Stromal cell of bone marrow (primary cell): ENCODE data around the gene CDK17.
"Not testable (repeated sequence)": the region's sequence is repeated elsewhere in the genome, so short reads cannot be mapped to it uniquely, and the experiment has no call there.

Source experiments
- DNase-seq: peaks from one replicate; pipeline ENCODE4 v3.0.0-alpha.2; 2012; ENCODE audit warnings: low read depth

The CDK17 gene

DNA sequence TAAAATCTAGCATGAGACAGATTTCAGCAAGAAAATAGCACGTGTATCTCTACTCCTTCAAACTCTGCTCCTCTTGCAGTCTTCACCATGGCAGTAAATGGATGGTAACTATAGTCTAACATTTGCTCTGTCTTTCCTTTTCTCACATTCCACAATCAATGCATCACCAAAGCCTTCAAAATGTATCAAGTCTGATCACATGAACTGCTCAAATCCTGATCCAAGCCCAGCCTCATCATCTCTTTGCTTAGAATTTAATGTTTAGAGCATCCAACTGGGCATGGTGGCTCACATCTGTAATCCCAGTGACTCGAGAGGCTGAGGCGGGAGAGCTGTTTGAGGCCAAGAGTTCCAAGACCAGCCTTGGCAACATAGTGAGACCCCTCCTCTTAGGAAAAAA, 45.9 kb downstream of the CDK17 start:
- no peak for DNase-seq

DNA sequence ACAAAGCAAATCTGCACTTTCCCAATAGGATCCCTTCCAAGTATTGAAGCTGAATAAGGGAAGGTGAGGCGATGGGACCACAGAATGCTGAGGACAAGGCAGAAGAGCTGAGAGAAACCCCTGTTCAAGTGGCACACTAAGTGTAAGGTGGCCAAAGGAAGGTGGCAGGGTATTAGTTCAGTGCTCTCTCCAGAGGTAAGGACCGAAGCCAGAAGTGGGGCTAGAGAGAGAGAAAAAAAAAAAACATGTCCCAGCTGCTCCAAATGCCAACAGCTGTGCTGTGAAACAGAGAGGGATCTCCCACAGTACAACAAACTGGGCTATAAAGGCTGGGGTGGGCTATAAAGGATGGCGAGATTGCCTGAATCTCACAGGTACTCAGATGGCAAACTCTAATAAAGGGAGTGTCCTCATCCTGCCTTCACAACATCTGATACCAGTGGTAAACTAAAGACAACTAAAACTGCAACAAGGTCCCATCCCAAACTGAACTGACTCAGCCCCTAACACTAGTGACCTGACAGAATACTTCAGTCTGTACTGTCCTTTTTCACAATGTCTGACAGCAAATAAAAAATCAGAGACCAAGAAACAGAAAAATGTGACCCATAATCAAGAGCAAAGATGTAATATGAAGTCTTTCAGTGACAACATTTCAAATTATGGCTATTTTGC, 47.9 kb downstream of the CDK17 start:
- no peak for DNase-seq

DNA sequence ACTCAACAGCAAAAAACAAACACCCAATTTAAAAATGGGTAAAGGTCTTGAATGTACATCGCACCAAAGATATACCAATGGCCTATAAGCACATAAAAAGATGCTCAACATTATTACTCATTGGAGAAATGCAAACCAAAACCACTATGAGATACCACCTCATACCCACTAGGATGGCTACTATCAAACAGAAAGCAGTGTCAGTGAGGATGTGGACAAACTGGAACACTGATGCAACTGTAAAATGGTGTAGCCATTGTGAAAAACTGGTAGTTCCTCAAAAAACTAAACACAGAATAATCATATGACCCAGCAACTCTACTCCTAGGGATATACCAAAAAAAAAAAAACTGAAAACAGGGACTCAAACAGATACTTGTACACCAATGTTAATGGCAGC, 49.3 kb downstream of the CDK17 start:
- DNase-seq = no peak

DNA sequence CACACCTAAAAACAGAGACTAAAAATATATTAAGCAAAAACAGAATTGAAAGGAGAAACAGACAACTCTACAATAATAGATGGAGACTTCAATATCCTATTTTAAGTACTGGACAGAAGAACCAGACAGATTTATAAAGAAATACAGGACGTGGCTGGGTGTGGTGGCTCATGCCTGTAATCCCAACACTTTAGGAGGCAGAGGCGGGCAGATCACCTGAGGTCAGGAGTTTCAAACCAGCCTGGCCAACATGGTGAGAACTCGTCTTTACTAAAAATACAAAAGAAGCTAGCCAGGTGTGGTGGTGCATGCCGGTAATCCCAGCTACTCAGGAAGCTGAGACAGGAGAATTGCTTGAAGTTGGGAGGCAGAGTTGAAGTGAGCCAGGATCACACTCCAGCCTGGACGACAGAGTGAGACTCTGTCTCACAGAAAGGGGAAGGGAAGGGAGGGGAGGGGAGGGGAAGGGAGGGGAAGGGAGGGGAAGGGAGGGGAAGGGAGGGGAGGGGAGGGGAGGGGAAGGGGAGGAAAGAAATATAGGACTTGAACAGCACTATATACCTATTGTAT, 53.0 kb downstream of the CDK17 start:
- DNase-seq = no peak

DNA sequence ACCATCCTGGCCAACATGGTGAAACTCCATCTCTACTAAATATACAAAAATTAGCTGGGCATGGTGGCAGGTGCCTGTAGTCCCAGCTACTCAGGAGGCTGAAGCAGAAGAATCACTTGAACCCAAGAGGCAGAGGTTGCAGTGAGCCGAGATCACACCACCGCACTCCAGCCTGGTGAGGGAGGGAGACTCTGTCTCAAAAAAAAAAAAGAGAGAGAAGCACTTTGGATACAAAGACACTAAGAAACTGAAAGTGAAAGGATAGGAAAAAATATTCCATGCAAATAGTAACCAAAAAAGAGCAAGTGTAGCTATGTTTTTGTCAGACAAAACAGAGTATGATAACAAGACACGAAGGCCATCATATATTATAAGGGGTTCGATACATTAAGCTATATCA, 53.5 kb downstream of the CDK17 start:
- not testable (repeated sequence) for DNase-seq

DNA sequence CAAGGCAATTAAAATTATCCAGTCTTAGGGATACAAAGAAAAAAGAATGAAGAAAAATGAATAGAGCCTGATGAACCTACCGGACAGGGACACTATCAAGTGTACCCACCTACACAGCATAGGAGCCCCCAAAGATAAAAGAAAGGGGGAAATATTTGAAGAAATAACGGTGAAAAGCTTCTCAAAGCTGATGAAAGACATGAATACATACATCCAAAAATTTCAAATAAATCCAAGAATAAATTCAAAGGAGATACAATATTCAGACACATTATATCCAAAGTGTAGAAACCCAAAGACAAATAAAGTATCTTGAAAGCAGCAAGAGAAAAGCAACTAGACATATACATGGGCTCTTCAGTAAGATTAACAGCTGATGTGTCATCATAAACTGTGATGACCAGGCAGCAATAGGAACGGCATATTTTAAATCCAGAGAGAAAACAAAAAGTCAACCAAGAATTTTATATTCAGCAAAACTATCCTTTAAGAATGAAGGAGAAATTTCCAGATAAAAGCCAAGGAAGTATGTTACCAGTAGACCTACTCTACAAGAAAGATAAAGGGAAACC, 56.0 kb downstream of the CDK17 start:
- DNase-seq = no peak

DNA sequence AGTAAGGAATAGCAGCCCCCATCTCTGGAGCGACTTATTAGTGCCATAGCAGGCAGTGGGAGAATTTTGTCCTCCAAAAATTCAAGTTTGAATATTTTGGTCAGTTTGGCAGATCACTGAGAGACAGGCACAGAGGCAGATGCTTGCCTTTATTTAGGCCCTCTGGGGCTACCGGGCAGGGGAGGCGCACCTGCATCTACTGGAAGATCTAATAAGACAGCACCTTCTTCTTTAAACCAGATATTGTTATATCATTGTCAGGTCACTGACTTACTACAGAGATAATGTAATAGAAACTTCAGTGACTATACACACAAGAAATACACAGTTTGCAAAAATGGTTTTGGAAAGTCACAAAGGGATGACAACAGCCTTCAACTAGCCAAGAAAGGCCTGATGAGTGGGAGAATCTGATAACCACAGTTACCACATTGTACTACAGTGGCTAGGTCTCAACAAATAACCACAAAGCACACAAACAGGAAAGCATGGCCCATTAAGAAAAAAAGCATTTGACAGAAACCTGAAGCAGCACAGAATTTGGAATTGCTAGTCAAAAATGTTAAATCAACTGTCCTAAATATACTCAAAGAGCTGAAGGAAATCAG, 56.8 kb downstream of the CDK17 start:
- no peak for DNase-seq

DNA sequence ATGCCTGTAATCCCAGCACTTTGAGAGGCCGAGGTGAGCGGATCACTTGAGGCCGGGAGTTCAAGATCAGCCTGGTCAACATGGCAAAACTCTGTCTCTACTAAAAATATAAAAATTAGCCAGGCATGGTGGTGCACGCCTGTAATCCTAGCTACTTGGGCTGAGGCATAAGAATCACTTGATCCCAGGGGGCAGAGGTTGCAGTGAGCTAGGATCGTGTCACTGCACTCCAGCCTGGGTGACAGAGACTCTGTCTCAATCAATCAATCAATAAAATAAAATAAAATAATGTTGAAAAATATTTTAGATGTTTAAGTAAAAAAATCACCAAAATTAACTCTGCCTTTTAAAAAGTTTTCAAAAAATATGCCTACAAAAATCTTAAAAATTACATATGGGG, 60.6 kb downstream of the CDK17 start:
- not testable (repeated sequence) for DNase-seq

DNA sequence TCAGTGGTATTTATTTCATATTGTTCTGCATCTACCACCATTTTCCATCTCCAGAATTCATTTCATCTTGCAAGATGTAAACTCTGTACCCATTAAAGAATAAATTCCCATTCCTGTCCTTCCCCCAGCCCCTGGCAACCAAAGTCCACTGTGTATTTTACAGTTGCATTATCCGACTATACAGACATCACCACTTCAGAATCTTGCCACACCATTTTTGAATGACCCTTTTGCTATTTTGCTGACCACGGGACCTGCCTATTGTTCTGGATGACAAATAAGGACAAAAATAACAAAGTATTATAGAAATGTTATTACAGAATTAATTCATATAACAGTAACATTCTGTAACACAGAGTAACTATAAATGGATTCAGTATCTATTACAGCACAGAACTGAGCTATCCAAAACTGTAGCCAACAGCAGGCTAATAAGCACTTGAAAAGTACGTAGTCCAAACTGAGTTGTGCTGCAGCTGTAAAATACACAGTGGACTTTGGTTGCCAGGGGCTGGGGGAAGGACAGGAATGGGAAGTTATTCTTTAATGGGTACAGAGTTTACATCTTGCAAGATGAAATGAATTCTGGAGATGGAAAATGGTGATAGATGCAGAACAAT, 61.3 kb downstream of the CDK17 start:
- no peak for DNase-seq

DNA sequence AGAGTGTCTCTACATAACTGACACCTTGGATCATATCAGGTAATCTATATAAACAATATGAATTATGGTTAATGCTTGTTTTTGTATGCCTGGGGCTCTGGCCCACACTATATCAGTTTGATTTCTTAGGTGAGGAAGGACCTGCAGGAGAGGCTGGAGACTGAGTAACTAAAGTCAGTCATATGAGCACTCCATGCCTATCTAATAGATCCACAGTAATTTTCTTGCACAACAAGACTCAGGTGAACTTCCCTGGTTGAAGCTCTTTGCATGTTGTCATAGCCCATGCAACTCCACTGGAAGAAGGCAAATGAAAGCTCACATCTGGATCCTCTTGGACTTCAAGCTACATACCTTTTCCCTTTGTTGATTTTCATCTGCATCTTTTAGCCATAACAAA, 62.3 kb downstream of the CDK17 start:
- DNase-seq = no peak

DNA sequence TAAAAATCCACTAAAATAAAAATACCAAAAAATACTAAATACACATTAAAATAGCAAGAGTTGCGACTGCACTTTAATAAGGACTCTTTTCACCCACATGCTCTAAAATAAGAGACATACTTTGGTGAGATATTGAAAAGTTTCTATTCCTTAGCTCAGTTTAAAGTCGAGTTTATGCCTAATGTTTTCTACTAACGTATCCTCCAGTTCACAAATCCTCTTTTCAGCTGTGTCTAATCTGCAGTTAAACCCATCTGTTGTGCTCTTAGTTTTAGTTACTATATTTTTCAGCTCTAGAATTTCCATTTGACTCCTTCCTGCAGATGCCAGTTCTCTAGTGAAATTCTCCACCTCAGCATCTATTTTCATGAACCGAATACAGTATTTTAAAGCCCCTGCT, 63.8 kb downstream of the CDK17 start:
- no peak for DNase-seq

DNA sequence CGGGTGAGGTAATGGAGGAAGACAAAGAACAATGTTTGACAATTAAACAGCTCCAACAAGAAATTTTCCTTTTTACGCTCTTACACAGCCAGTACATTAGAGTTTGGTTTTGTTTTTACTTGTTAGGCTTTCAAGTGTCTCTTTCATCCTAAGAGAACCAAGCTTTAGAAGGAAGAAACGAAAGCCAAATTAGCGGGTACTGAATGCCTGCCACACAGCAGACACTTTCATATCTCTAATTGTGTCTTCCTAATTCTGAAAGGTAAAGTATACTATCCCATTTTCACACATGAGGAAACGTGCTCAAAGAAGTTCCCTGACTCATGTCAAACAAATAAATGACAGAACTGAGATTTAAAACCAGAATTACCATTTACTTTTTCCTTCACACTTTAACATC, 65.0 kb downstream of the CDK17 start:
- DNase-seq = no peak

DNA sequence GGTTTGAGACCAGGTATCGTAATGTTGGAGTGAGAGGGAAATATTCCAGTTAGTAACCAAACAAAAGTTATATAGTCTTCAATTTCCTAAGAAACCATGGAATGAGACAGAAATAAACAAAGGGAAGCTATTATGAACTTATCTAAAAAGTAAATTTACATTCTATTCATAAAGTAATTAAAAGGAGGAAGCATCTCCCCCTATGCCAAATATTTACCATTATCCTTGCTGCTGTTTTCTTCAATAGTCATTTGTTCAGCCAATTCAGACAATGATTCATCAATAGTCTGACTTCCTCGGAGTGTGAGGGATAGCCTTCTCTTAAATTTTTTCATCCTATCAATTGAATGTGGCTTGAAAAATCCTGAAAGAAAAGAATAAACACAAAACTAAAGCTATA, 65.7 kb downstream of the CDK17 start:
- DNase-seq = no peak

DNA sequence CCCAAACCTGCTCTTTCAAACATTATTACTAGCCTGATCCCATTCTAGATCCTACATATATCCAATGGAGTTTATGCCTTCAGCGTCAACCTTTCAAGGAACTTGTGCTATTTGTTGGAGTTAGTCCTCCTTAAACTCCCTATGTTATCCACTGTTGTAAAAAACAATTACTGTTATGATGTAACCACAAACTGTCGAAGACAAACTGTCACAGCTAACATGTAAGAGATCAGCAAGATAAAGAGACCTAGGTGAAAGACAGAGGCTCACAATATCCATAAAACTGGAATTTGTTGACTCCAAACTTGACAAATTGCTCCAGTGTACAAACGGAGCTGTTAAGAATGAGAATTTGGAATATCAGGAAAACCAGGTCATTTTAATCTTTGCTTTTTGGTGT, 70.7 kb downstream of the CDK17 start:
- DNase-seq = no peak

DNA sequence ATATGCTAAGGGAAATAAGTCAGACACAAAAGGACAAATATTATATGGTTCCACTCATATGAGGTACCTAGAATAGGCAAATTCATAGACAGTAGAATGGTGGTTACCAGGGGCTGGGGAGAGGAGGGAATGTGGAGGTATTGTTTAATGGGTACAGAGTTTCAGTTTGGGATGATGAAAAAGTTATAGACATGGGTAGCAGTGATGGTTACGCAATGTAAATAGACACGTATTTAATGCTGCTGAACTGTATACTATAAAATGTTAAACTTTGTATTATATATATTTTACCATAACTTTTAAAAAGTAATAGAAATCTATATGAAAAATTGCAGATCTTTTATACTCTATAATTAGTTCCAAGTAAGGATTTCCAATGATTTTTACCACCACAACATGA, 71.2 kb downstream of the CDK17 start:
- DNase-seq = no peak

DNA sequence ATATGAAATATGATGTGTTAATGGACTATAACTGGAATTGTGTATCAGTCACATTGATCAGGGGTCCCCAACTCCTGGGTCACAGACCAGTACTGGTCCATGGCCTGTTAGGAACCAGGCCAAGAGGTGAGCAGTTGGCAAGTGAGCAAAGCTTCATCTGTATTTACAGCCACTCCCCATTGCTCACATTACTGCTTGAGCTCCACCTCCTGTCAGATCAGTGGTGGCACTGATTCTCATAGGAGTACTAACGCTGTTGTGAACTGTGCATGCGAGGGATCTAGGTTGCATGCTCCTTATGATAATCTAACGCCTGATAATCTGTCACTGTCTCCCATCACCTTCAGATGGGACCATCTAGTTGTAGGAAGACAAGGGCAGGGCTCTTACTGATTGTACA, 72.3 kb downstream of the CDK17 start:
- DNase-seq = no peak

DNA sequence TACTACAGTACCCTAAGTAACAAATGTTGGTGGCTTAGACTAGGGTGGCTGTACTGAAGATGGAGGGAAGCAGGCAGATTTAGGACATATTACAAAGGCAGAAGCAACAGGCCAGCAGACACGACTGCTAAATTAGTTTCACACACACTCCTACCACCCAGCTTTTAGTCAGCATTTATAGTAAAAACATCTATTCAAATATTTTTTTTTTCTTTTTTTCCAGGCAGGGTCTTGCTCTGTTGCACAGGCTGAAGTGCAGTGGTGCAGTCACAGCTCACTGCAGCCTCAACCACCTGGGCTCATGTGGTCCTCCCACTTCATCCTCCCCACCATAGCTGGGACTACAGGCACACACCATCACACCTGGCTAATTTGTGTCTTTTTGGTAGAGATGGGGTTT, 72.9 kb downstream of the CDK17 start:
- DNase-seq = no peak

DNA sequence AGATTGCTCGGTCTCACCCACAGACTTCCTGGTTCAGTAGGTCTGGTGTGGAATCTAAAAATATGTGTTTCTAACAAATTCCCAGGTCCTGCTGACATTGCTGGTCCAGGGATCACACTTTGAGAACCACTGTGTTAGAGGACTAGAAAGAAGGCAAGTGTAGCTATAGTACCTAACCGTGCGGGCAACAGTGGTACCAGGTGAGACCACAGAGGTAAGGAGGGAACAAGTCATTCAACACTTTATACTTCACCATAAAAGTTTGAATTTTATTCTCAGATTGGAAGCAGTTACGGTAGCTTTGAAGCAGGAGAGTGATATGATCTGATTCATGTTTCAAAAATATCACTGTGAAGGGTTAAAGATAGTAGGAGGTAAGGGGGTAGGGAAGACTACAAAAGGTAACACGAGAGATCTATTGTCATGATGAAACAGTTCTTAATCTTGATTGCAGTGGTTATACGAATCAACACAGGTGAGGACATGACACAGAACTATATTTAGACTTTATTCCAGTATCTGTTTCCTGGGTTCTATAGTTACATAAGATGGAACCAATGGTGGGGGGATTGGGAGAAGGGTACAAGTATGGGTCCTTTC, 73.5 kb downstream of the CDK17 start:
- no peak for DNase-seq

DNA sequence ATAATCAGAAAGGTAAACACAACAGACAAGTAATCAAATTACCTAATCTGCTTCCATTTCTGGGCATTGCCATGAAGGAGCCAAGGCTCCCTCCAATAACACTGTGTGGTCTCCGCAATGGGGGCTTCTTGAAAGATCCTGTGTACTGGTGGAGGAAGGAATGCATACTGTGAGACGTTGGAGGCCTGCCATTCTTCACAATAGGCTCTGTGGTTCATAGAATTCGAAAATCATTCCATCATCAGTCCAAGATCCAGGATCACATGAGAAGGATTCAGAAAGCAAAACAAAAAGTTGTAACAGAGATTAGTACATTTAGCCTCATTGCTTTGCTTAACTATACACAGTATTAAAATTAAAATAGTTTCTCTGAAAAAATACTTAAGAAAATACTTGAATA, 76.3 kb downstream of the CDK17 start:
- no peak for DNase-seq

DNA sequence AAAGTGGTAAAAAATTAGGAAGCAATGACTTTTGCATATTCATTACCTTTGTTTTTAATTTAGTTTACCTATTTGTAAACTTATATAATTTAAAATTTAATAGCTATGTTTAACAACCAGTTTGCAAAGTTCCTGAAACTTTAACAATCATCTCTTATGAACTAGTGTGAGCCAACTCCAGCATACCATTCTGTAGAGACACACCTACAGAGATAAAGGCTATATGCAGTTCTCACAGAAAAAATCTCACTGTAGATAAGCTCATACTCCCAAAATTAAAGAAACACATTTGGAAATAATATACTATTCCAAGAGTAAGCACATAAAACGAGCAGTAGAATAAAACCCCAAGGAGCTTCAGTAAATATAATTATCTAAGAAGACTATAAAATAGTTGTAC, 77.5 kb downstream of the CDK17 start:
- no peak for DNase-seq

DNA sequence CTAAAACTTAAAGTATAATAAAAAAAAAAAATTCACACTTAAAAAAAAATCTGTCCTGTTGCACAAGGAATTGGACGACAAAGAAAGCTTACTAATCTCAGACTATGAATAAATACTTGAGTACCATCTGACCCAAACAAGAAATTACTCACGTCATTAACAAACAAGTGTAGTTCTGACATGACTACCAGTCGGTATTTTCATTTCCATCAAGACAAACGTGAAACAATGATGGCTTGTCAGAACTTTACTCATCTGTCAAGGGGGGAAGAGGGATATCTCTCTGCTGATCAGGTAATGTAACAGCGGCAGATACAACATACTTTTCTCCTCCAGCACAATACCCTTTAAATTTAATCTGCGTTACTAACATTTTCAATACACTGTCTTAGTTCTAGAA, 78.3 kb downstream of the CDK17 start:
- no peak for DNase-seq

DNA sequence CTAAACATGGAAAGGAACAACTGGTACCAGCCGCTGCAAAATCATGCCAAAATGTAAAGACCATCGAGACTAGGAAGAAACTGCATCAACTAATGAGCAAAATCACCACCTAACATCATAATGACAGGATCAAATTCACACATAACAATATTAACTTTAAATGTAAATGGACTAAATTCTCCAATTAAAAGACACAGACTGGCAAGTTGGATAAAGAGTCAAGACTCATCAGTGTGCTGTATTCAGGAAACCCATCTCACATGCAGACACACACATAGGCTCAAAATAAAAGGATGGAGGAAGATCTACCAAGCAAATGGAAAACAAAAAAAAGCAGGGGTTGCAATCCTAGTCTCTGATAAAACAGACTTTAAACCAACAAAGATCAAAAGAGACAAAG, 82.4 kb downstream of the CDK17 start:
- DNase-seq = not testable (repeated sequence)
